CMK (cell line): Measurements from ENCODE around the gene ELMOD1.

Experiments used
- DNase-seq: peaks from one replicate; pipeline ENCODE4 v3.0.0-alpha.2; 2010; ENCODE audit warnings: low read depth

Gene ELMOD1

GRCh38 chr11:107648242-107648641, 57.3 kb downstream of the ELMOD1 start:
- DNase-seq: no peak

- no peak for DNase-seq
Measured at GRCh38 chr11:107651672-107652071, 60.7 kb downstream of the ELMOD1 start.

- DNase-seq: no peak
Measured at GRCh38 chr11:107653076-107653475, 62.1 kb downstream of the ELMOD1 start.

- DNase-seq: no peak
Measured at GRCh38 chr11:107655602-107656001, 64.7 kb downstream of the ELMOD1 start.

GRCh38 chr11:107659310-107659709, 68.4 kb downstream of the ELMOD1 start:
- no peak for DNase-seq

GRCh38 chr11:107660066-107660465, 69.1 kb downstream of the ELMOD1 start:
- no peak for DNase-seq

GRCh38 chr11:107661656-107662055, 70.7 kb downstream of the ELMOD1 start:
- DNase-seq: no peak

- DNase-seq: no peak
Measured at GRCh38 chr11:107665018-107665417, 74.1 kb downstream of the ELMOD1 start.

GRCh38 chr11:107666911-107667613, 76.1 kb downstream of the ELMOD1 start:
- no peak for DNase-seq

- no peak for DNase-seq
Measured at GRCh38 chr11:107669191-107669740, 78.3 kb downstream of the ELMOD1 start.

GRCh38 chr11:107669893-107670601, 79.1 kb downstream of the ELMOD1 start:
- no peak for DNase-seq

GRCh38 chr11:107675902-107676301, 85.0 kb downstream of the ELMOD1 start:
- DNase-seq: no peak

GRCh38 chr11:107676336-107677057, 85.5 kb downstream of the ELMOD1 start:
- no peak for DNase-seq

- no peak for DNase-seq
Measured at GRCh38 chr11:107677924-107678631, 87.1 kb downstream of the ELMOD1 start.

- DNase-seq: no peak
Measured at GRCh38 chr11:107678632-107678971, 87.7 kb downstream of the ELMOD1 start.

- no peak for DNase-seq
Measured at GRCh38 chr11:107679255-107680024, 88.5 kb downstream of the ELMOD1 start.

GRCh38 chr11:107682171-107682570, 91.2 kb downstream of the ELMOD1 start:
- no peak for DNase-seq

GRCh38 chr11:107682572-107682971, 91.6 kb downstream of the ELMOD1 start:
- no peak for DNase-seq

GRCh38 chr11:107683061-107683460, 92.1 kb downstream of the ELMOD1 start:
- DNase-seq: no peak

- peak; percentile 32 for DNase-seq
Measured at GRCh38 chr11:107683807-107684206, 92.9 kb downstream of the ELMOD1 start.

GRCh38 chr11:107688322-107688918, 97.5 kb downstream of the ELMOD1 start:
- no peak for DNase-seq
